DND-41 (cell line): ENCODE results near the gene CPLANE1.

Experiments used
- EZH2 ChIP-seq: IDR thresholded peaks from 3 replicates; pipeline ENCODE4 v1.6.1; 2012; ENCODE audit warnings: borderline replicate concordance, low read depth, mild to moderate bottlenecking, moderate library complexity, low read length, inconsistent platforms; ENCODE audit not compliant: severe bottlenecking
- TF ChIP-seq, protein P1 (sequence below): IDR thresholded peaks from 2 replicates; pipeline ENCODE4 v1.5.1; 2012; ENCODE audit warnings: borderline replicate concordance, low read length, moderate library complexity, mild to moderate bottlenecking; ENCODE audit not compliant: poor library complexity, severe bottlenecking; ENCODE audit errors: extremely low read depth

- TF ChIP-seq, protein P1, sequence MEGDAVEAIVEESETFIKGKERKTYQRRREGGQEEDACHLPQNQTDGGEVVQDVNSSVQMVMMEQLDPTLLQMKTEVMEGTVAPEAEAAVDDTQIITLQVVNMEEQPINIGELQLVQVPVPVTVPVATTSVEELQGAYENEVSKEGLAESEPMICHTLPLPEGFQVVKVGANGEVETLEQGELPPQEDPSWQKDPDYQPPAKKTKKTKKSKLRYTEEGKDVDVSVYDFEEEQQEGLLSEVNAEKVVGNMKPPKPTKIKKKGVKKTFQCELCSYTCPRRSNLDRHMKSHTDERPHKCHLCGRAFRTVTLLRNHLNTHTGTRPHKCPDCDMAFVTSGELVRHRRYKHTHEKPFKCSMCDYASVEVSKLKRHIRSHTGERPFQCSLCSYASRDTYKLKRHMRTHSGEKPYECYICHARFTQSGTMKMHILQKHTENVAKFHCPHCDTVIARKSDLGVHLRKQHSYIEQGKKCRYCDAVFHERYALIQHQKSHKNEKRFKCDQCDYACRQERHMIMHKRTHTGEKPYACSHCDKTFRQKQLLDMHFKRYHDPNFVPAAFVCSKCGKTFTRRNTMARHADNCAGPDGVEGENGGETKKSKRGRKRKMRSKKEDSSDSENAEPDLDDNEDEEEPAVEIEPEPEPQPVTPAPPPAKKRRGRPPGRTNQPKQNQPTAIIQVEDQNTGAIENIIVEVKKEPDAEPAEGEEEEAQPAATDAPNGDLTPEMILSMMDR, result no peak
- no peak for TF ChIP-seq EZH2
Observed at GRCh38 chr5:37170856-37171255, 78.3 kb downstream of the CPLANE1 start.
